Sigmoid colon (tissue), 7 donors: ENCODE measurements around the gene HAUS8. TPM values are rescaled to one million over a fixed set of nuclear protein-coding genes. Genes with fewer than 3 reads are reported as not detected.

Experiments
- DNase-seq: peaks from one replicate; pipeline ENCODE4 v3.0.0-alpha.2; 2019
- H3K27ac ChIP-seq, 4 donors: fragments of 200-600 bp; sonication (generic); one replicate each; pipeline ENCODE4 v1.5.1; 2016 to 2019; ENCODE audit warnings: mild to moderate bottlenecking in 1 of 4
- H3K27me3 ChIP-seq, 3 donors: fragments of 200-600 bp; sonication (generic); one replicate each; pipeline ENCODE4 v1.5.1; 2019; ENCODE audit warnings: mild to moderate bottlenecking in 1 of 3
- H3K36me3 ChIP-seq, 4 donors: fragments of 200-600 bp; sonication (generic); one replicate each; pipeline ENCODE4 v1.5.1; 2016 to 2019
- H3K4me1 ChIP-seq, 4 donors: fragments of 200-600 bp; sonication (generic); one replicate each; pipeline ENCODE4 v1.5.1; 2017 to 2019
- H3K4me3 ChIP-seq, 4 donors: fragments of 200-600 bp; sonication (generic); one replicate each; pipeline ENCODE4 v1.5.1; 2017 to 2019; ENCODE audit warnings: mild to moderate bottlenecking in 2 of 4, moderate library complexity in 1 of 4
- H3K9me3 ChIP-seq, 4 donors: fragments of 200-600 bp in 3 of 4; sonication (generic) in 3 of 4; one replicate each; pipeline versions ENCODE4 v1.5.1 to v1.6.1; 2013 to 2019
- CTCF ChIP-seq, 4 experiments: fragments of 450-650 bp in 3 of 4; fragments of 200-600 bp in 1 of 4; IDR thresholded peaks; one replicate each; pipeline ENCODE4 v1.5.1; 2016 to 2019; ENCODE audit warnings: antibody characterized with exemption in 4 of 4, mild to moderate bottlenecking in 3 of 4, moderate library complexity in 2 of 4
- EP300 ChIP-seq, 4 donors: sonication (generic); formaldehyde crosslinking; IDR thresholded peaks; one replicate each; pipeline ENCODE4 v1.6.1; 2017; ENCODE audit warnings: antibody characterized with exemption in 4 of 4
- POLR2A ChIP-seq, 2 donors: fragments of 450-650 bp; IDR thresholded peaks; one replicate each; pipeline ENCODE4 v1.6.1; 2016; ENCODE audit warnings: antibody characterized with exemption in 2 of 2, mild to moderate bottlenecking in 2 of 2, moderate library complexity in 2 of 2
- POLR2AphosphoS5 ChIP-seq, 4 donors: sonication (generic); formaldehyde crosslinking; IDR thresholded peaks; one replicate each; pipeline ENCODE4 v1.6.1; 2017; ENCODE audit warnings: antibody characterized with exemption in 4 of 4
- WGBS, 2 donors: extraction: QIAGEN DNeasy Blood & Tissue Kit; methylation state at CpG; one replicate each; pipeline ENCODE4 v1.1.7; 2013; 5-methylcytosine and 5-hydroxymethylcytosine counted together
- intact Hi-C: fragments of 100-400 bp; cut with DNase I; formaldehyde crosslinking; loops from one replicate; pipeline ENCODE4 v1.15.1; 2023
- polyA plus RNA-seq, 3 donors: library from polyadenylated mRNA; stranded (reverse); fragments of 200-250 nt; gene quantifications; one replicate each; pipeline ENCODE4 v1.2.3, GENCODE V29; 2013
- total RNA-seq, 4 donors: library from RNA; depleted of rRNA; stranded (reverse); fragments of >200 nt; gene quantifications; one replicate each; pipeline ENCODE4 v1.1.0, GENCODE V29; 2016
- donor health status: healthy with polysubstance abuse.
- donor health status: Bipolar disorder and iron deficiency.
- donor health status: healthy.

The HAUS8 gene
- total and polyA plus RNA-seq, 7 donors, result 6.7 to 14.8 (median 10.4) TPM

- TF ChIP-seq POLR2A (IDR thresholded peaks at IDR 0.05), result no peak
- no peak for TF ChIP-seq POLR2AphosphoS5 (IDR thresholded peaks at IDR 0.05)
- no peak for TF ChIP-seq CTCF (IDR thresholded peaks at IDR 0.05)
- TF ChIP-seq EP300 (IDR thresholded peaks at IDR 0.05), result no peak
- Histone ChIP-seq H3K27ac (no peak overlapping the region), H3K9me3 (no peaks in the 10 kb centered on the region), H3K4me1 (no peaks in the 10 kb centered on the region), H3K4me3 (no peak overlapping the region), H3K36me3 (no peaks in the 10 kb centered on the region), H3K27me3 (no peaks in the 10 kb centered on the region)
- intact Hi-C loops, result no loop called here
- 75 to 77% methylated on average over 3 of the region's 3 CpGs for WGBS, 2 donors
- DNase-seq, result no peak
Measured at GRCh38 chr19:17005000-17005399, 70.3 kb downstream of the HAUS8 start.

GRCh38 chr19:17004386-17004785, 70.9 kb downstream of the HAUS8 start:
- WGBS, 2 donors, result 86 to 92% methylated on average over 15 of the region's 15 CpGs
- Histone ChIP-seq H3K9me3 (no peaks in the 10 kb centered on the region), H3K27me3 (no peaks in the 10 kb centered on the region), H3K27ac (no peak overlapping the region), H3K4me1 (no peaks in the 10 kb centered on the region), H3K4me3 (no peak overlapping the region), H3K36me3 (no peaks in the 10 kb centered on the region)
- intact Hi-C loops, result no loop called here
- DNase-seq, result no peak
- TF ChIP-seq POLR2A (IDR thresholded peaks at IDR 0.05) (no peak), EP300 (IDR thresholded peaks at IDR 0.05) (no peak), POLR2AphosphoS5 (IDR thresholded peaks at IDR 0.05) (no peak), CTCF (IDR thresholded peaks at IDR 0.05) (no peak)

GRCh38 chr19:17002455-17002854, 72.8 kb downstream of the HAUS8 start:
- Histone ChIP-seq H3K27me3 (no peaks in the 10 kb centered on the region), H3K27ac (no peak overlapping the region), H3K36me3 (no peaks in the 10 kb centered on the region), H3K9me3 (peaks cover 0 to 8% (median 3%) of the 10 kb centered on the region in 4 donors), H3K4me1 (no peaks in the 10 kb centered on the region), H3K4me3 (no peak overlapping the region)
- no peak for DNase-seq
- no peak for TF ChIP-seq POLR2AphosphoS5 (IDR thresholded peaks at IDR 0.05)
- TF ChIP-seq EP300 (IDR thresholded peaks at IDR 0.05), result no peak
- TF ChIP-seq CTCF (IDR thresholded peaks at IDR 0.05), result no peak
- no peak for TF ChIP-seq POLR2A (IDR thresholded peaks at IDR 0.05)
- intact Hi-C loops, result no loop called here
- 65 to 70% methylated on average over 7 of the region's 7 CpGs for WGBS, 2 donors

- 41 to 43% methylated on average over 7 of the region's 7 CpGs for WGBS, 2 donors
Measured at GRCh38 chr19:17001603-17002183, 73.6 kb downstream of the HAUS8 start.

More at GRCh38 chr19:17001603-17002183, 73.6 kb downstream of the HAUS8 start:
- intact Hi-C loops, result no loop called here
- no peak for TF ChIP-seq EP300 (IDR thresholded peaks at IDR 0.05)
- TF ChIP-seq POLR2A (IDR thresholded peaks at IDR 0.05), result no peak
- TF ChIP-seq POLR2AphosphoS5 (IDR thresholded peaks at IDR 0.05), result no peak
- no peak for DNase-seq
- no peak overlapping the region for H3K4me3 ChIP-seq
- H3K4me1 ChIP-seq, result no peaks in the 10 kb centered on the region
- no peaks in the 10 kb centered on the region for H3K36me3 ChIP-seq
- no peaks in the 10 kb centered on the region for H3K27me3 ChIP-seq
- no peak overlapping the region for H3K27ac ChIP-seq
- H3K9me3 ChIP-seq, result peaks cover 0 to 8% (median 3%) of the 10 kb centered on the region in 4 donors

Other genes with a start within 250 kb of the HAUS8 start
- gene SIN3B, start 246.1 kb downstream of the HAUS8 start, total RNA-seq, result 10 to 100 TPM; 23.9 to 67.3 (median 33.5) TPM
- 10 to 100 TPM in 1 of 3 donors, 1 to 10 TPM in 2; 5.1 to 26.1 (median 5.4) TPM for gene SIN3B, start 246.1 kb downstream of the HAUS8 start, polyA plus RNA-seq
- gene F2RL3, start 186.5 kb downstream of the HAUS8 start, total RNA-seq, result 1 to 10 TPM; 1.8 to 3.9 (median 1.9) TPM
- 1 to 10 TPM in 2 of 3 donors, under 1 TPM in 1; 0.69 to 3.5 (median 2.4) TPM for gene F2RL3, start 186.5 kb downstream of the HAUS8 start, polyA plus RNA-seq
- gene CPAMD8, start 48.6 kb downstream of the HAUS8 start, total RNA-seq, result 10 to 100 TPM in 1 of 4 donors, 1 to 10 TPM in 3; 2.4 to 14.4 (median 5.1) TPM
- gene CPAMD8, start 48.6 kb downstream of the HAUS8 start, polyA plus RNA-seq, result 1 to 10 TPM in 2 of 3 donors, under 1 TPM in 1; 0.60 to 2.3 (median 1.8) TPM
- 10 to 100 TPM; 42.8 to 95.0 (median 58.3) TPM for gene MYO9B, start 325 bp upstream of the HAUS8 start, total RNA-seq
- 10 to 100 TPM; 24.6 to 85.9 (median 29.8) TPM for gene MYO9B, start 325 bp upstream of the HAUS8 start, polyA plus RNA-seq
- gene USE1, start 139.9 kb upstream of the HAUS8 start, total RNA-seq, result 10 to 100 TPM; 22.5 to 45.3 (median 37.8) TPM
- 10 to 100 TPM; 34.2 to 38.3 (median 34.7) TPM for gene USE1, start 139.9 kb upstream of the HAUS8 start, polyA plus RNA-seq
- gene OCEL1, start 150.8 kb upstream of the HAUS8 start, total RNA-seq, result 10 to 100 TPM in 2 of 4 donors, 1 to 10 TPM in 2; 7.5 to 15.8 (median 9.6) TPM
- 10 to 100 TPM; 33.0 to 79.8 (median 49.9) TPM for gene OCEL1, start 150.8 kb upstream of the HAUS8 start, polyA plus RNA-seq
- gene NR2F6, start 170.5 kb upstream of the HAUS8 start, total RNA-seq, result 10 to 100 TPM; 21.6 to 32.6 (median 27.8) TPM
- gene NR2F6, start 170.5 kb upstream of the HAUS8 start, polyA plus RNA-seq, result 10 to 100 TPM; 45.0 to 72.1 (median 59.5) TPM
- gene USHBP1, start 189.3 kb upstream of the HAUS8 start, total RNA-seq, result 10 to 100 TPM in 1 of 4 donors, 1 to 10 TPM in 3; 1.6 to 18.6 (median 4.4) TPM
- gene USHBP1, start 189.3 kb upstream of the HAUS8 start, polyA plus RNA-seq, result 1 to 10 TPM in 1 of 3 donors, under 1 TPM in 2; 0.23 to 2.1 (median 0.60) TPM
- gene BABAM1, start 192.0 kb upstream of the HAUS8 start, total RNA-seq, result 100 to 1,000 TPM in 2 of 4 donors, 10 to 100 TPM in 2; 90.0 to 101 (median 98.7) TPM
- 10 to 100 TPM; 71.4 to 87.1 (median 83.7) TPM for gene BABAM1, start 192.0 kb upstream of the HAUS8 start, polyA plus RNA-seq
- gene ANKLE1, start 206.4 kb upstream of the HAUS8 start, total RNA-seq, result 1 to 10 TPM in 1 of 4 donors, under 1 TPM in 3; 0.49 to 1.1 (median 0.63) TPM
- 1 to 10 TPM in 1 of 3 donors, not detected in 2; 1.3 TPM for gene ANKLE1, start 206.4 kb upstream of the HAUS8 start, polyA plus RNA-seq
- gene ABHD8, start 228.0 kb upstream of the HAUS8 start, total RNA-seq, result 10 to 100 TPM; 15.5 to 21.9 (median 18.8) TPM
- gene ABHD8, start 228.0 kb upstream of the HAUS8 start, polyA plus RNA-seq, result 1 to 10 TPM; 4.2 to 9.0 (median 7.4) TPM
- gene MRPL34, start 230.4 kb upstream of the HAUS8 start, total RNA-seq, result 100 to 1,000 TPM; 174 to 390 (median 267) TPM
- 100 to 1,000 TPM; 217 to 476 (median 275) TPM for gene MRPL34, start 230.4 kb upstream of the HAUS8 start, polyA plus RNA-seq
- 10 to 100 TPM in 2 of 4 donors, 1 to 10 TPM in 2; 6.1 to 10.3 (median 8.7) TPM for gene DDA1, start 234.1 kb upstream of the HAUS8 start, total RNA-seq
- 100 to 1,000 TPM in 1 of 3 donors, 10 to 100 TPM in 2; 57.1 to 101 (median 82.6) TPM for gene DDA1, start 234.1 kb upstream of the HAUS8 start, polyA plus RNA-seq